Endometrial microvascular endothelial cells (primary cell): Measurements from ENCODE around the gene FARSB. TPM values are rescaled to one million over a fixed set of nuclear protein-coding genes. Genes with fewer than 3 reads are reported as not detected.

ENCODE experiments used
- in situ Hi-C: cut with HindIII; loops from 2 replicates; pipeline ENCODE4 v1.10.0; 2017; ENCODE audit warnings: low sequenced_read_pairs, low pct_unique_long_range_greater_than_20kb; ENCODE audit errors: inconsistent ontology term
- total RNA-seq: library from RNA; depleted of rRNA; stranded (reverse); fragments of >200 nt; gene quantifications from one replicate; pipeline ENCODE4 v1.2.3, GENCODE V29; 2015; ENCODE audit errors: inconsistent ontology term

The FARSB gene
- total RNA-seq, 1 donor from 2014 or later = 41.7 TPM

DNA sequence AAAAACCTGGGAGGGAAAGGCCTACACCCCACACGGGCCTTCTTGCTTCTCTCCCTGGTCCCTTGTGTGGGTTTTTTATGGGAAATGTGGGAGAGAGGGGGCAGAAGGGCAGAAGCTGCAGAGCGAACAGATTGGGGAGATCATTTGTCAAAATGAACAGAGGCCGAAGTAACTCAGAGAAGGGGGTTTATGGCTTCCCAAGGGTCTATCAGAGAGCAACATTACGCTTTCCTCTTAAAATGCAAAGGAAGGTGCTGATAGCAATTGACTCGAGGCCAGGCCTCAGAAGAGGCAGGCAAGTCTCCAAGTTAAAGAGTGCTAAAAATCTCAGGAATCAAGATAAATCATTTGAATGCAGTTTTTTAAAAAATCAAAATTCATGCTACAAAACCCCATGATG, 130.1 kb downstream of the FARSB start:
- in situ Hi-C loops = no loop called here

DNA sequence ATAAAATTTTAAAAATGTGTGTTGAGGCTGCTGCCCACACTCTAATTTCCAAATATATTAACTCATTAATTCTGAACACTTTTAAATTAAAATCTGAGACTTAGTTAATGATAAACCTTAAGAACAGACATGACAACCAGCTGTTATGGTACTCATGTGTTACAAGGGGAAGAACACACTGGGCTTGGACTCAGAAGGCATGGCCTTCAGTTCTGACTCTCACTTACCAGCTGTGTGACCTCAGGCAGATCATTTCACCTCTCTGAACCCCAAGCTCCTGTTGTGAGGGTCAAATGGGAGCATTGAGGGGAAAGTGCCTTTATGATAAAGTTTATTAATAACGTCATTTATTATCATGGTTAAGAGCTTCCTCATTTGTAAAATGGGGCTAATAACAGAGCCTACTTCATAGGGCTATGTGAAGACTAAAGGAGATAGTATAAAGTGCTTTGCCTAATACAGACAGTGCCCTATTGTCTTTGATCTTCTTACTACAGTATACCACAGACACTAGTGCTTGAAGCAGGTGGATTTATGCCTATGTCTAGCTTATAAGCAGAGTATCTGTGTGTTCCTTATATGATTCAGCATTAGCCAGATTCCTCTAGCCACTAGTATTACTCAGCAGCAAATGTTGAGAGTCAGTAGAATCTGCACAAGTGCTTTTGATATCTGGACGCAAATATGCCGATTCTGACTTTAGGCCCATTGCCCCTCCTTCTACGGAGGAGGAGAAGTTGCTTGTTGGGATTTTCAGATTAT, 131.9 kb downstream of the FARSB start:
- in situ Hi-C loops = no loop called here

DNA sequence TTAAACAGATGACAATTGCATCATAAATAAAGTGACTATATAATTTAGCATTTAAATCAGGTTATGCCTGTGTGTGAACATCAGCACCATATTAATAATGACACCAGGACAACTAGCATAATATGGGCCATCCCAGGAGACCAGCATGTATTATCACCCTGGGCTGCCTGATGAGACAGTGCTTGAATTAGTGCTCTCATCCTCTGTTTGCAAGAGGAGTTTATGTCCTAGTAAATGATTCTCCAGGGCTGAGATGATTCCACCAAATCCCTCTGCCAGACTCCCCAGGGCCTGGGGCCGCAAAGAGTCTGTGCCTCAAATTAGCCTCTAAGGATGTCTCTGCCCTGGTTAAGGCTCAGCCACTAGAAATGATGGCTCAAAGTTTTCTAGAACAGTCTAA, 133.8 kb downstream of the FARSB start:
- in situ Hi-C loops = no loop called here

- in situ Hi-C loops = no loop called here
Measured at GRCh38 chr2:222521099-222521498, 134.8 kb downstream of the FARSB start.

Other genes with a start within 250 kb of the FARSB start
- not detected for gene SGPP2, start 231.5 kb downstream of the FARSB start, total RNA-seq
- not detected for gene MOGAT1, start 15.6 kb upstream of the FARSB start, total RNA-seq
- gene ACSL3, start 204.9 kb upstream of the FARSB start, total RNA-seq = 80.4 TPM